ENCODE results near the gene TAS2R38. TPM values are rescaled to one million over a fixed set of nuclear protein-coding genes. Genes with fewer than 3 reads are reported as not detected.

Gene TAS2R38
- total RNA-seq, 1 donor from 2014 or later: not detected

GRCh38 chr7:141928845-141929195 is 44.8 kb downstream of the TAS2R38 start:
- H3K9me3 ChIP-seq: no peaks in the 10 kb centered on the region
- intact Hi-C loops (cut with DNase I): no loop called here
- no peak overlapping the region for H3K27ac ChIP-seq
- no peaks in the 10 kb centered on the region for H3K4me1 ChIP-seq
- no peak for DNase-seq (ENCODE audit: low spot score in 2 of 2)
- no peaks in the 10 kb centered on the region for H3K27me3 ChIP-seq
- H3K4me3 ChIP-seq: no peak overlapping the region
- H3K36me3 ChIP-seq: no peaks in the 10 kb centered on the region
- no peak for TF ChIP-seq CTCF (IDR thresholded peaks at IDR 0.05)

DNA sequence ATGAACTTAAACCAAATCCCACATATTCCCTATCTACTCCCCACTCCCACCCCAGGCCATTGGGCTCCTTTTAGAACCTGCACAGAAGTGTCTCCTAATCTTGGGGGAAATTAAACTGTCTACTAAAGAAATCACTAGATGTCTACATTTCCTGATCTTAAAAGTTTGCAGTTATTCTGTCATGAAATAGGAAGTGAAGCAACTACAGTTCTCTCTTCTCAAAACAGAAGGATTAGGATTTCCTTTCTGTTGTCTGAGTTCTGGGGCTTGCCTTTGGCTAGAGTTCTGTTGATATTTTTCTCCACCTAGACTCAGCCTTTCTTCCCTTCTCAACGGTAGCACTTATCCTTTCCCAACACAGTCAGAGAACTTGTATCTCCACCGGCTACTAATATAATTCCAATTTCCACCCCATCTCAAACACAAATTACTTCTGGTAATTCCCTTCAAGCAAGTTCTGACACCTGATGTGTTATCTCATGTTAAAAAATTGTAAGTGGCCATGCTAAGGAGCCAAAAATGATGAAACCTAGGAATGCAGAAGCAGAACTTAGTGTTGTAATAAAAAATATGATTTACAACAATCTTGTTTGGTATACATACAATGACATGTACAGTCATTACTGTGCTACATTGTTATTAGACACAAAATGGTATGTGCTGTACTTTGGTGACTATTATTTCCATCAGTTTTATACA is 45.3 kb downstream of the TAS2R38 start:
- H3K27ac ChIP-seq: no peak overlapping the region
- intact Hi-C loops (cut with DNase I): no loop called here
- no peak overlapping the region for H3K4me3 ChIP-seq
- no peaks in the 10 kb centered on the region for H3K4me1 ChIP-seq
- TF ChIP-seq CTCF (IDR thresholded peaks at IDR 0.05): no peak
- H3K27me3 ChIP-seq: no peaks in the 10 kb centered on the region
- no peak for DNase-seq (ENCODE audit: low spot score in 2 of 2)
- no peaks in the 10 kb centered on the region for H3K9me3 ChIP-seq
- no peaks in the 10 kb centered on the region for H3K36me3 ChIP-seq

Other genes starting within 250 kb of the TAS2R38 start
- 19.2 TPM for gene SSBP1, start 235.4 kb downstream of the TAS2R38 start, total RNA-seq
- 6.6 TPM for gene TAS2R3, start 209.7 kb downstream of the TAS2R38 start, total RNA-seq
- gene TAS2R4, start 197.1 kb downstream of the TAS2R38 start, total RNA-seq: not detected
- gene TAS2R5, start 183.6 kb downstream of the TAS2R38 start, total RNA-seq: not detected
- not detected for gene PRSS37, start 132.3 kb downstream of the TAS2R38 start, total RNA-seq
- gene OR9A4, start 57.4 kb downstream of the TAS2R38 start, total RNA-seq: not detected
- 0.64 TPM for gene CLEC5A, start 26.8 kb downstream of the TAS2R38 start, total RNA-seq
- gene MGAM, start 22.1 kb upstream of the TAS2R38 start, total RNA-seq: not detected
- gene MGAM2, start 137.9 kb upstream of the TAS2R38 start, total RNA-seq: not detected

All from ascending aorta (tissue), 2 donors.